Endometrial microvascular endothelial cells (primary cell): ENCODE data around the gene RNF2. TPM values are rescaled to one million over a fixed set of nuclear protein-coding genes. Genes with fewer than 3 reads are reported as not detected.
"Not testable (repeated sequence)": the region's sequence is repeated elsewhere in the genome, so short reads cannot be mapped to it uniquely, and the experiment has no call there.

Experiments
- in situ Hi-C: cut with HindIII; loops from 2 replicates; pipeline ENCODE4 v1.10.0; 2017; ENCODE audit warnings: low sequenced_read_pairs, low pct_unique_long_range_greater_than_20kb; ENCODE audit errors: inconsistent ontology term
- total RNA-seq: library from RNA; depleted of rRNA; stranded (reverse); fragments of >200 nt; gene quantifications from one replicate; pipeline ENCODE4 v1.2.3, GENCODE V29; 2015; ENCODE audit errors: inconsistent ontology term

Gene RNF2
- total RNA-seq, 1 donor from 2014 or later = 15.1 TPM

GRCh38 chr1:185045814-185046492, 595 bp downstream of the RNF2 start:
- in situ Hi-C loops = no loop called here

DNA sequence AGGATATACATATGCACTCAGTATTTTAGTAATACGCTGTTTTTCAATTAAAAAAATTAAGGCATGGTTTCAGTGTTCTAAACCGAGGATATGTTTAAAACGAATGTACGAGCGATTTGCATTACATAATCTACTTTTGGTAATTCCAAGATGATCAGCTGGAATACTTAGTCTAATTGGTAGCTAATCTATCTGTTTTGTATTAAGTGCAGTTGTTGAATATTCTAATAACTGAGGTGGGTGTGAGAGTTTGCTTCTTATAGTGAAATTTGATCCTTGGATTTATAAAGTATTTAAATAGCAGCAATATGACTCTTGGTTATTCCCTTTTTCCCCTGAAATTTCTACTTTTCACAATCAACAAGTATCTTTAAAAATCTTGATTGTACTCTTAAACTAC, 1.3 kb downstream of the RNF2 start:
- in situ Hi-C loops = no loop called here

- in situ Hi-C loops = no loop called here
Observed at GRCh38 chr1:185049670-185050069, 4.3 kb downstream of the RNF2 start.

DNA sequence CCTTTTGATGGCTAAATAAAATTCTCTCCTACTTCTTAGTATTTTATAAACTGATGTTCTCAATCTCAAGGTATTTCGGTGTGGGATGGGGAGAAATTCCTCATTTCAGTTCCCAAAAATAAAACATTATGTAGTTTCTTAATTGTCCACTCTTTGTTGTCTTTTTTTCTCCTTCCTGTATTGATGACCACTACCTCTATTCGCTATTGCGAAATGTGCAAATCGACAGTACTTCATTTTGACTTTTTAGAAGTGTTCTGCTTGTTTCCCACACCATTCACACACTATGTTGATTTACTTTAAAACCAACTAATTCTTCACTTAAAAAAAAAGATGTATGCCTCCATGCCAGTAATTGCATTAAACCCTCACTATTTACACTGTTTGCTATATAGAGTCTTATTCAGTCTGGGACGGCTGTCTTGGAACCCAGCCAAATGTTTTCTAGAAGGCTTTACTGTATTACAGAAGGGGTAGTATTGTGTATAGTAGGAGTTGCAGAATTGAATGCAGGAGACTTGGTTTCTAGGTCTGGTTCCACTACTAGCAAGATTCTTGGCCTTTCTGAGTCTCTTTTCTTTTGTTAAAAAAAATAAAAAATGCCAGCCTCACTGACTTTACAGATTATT, 5.6 kb downstream of the RNF2 start:
- in situ Hi-C loops = no loop called here

- in situ Hi-C loops = no loop called here
Observed at GRCh38 chr1:185053204-185053603, 7.8 kb downstream of the RNF2 start.

- in situ Hi-C loops = no loop called here
Observed at GRCh38 chr1:185054365-185055060, 9.2 kb downstream of the RNF2 start.

GRCh38 chr1:185058110-185058509, 12.8 kb downstream of the RNF2 start:
- in situ Hi-C loops = no loop called here

GRCh38 chr1:185058876-185059275, 13.5 kb downstream of the RNF2 start:
- in situ Hi-C loops = no loop called here

DNA sequence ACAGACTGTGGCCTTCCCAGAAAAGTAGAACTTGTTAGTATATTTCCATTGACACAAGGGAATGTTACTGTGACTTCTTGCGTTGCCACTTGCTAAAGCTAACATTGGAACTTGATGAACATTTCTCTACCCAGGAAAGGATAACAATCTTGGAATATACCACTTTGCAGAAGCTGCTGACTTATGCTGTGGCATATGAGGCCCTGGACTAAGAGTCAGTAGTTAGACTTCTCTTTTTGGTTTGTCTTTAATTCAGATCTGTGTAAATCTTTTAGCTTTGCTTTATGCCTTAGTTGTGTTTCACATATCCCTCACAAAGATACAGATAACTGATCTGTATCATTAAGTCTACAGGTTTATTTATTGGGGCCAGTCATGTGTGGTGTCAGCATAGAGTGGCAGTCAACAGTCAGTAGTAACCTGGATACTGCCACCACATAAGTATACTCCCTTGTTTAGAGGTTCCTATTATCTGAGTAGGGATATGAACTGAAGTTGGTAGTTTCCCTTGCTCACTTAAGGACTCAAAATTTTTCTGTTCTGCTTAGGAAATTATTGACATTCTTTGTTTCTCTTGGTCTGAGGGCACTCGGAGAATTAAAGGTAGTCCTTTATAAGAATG, 14.7 kb downstream of the RNF2 start:
- in situ Hi-C loops = no loop called here

DNA sequence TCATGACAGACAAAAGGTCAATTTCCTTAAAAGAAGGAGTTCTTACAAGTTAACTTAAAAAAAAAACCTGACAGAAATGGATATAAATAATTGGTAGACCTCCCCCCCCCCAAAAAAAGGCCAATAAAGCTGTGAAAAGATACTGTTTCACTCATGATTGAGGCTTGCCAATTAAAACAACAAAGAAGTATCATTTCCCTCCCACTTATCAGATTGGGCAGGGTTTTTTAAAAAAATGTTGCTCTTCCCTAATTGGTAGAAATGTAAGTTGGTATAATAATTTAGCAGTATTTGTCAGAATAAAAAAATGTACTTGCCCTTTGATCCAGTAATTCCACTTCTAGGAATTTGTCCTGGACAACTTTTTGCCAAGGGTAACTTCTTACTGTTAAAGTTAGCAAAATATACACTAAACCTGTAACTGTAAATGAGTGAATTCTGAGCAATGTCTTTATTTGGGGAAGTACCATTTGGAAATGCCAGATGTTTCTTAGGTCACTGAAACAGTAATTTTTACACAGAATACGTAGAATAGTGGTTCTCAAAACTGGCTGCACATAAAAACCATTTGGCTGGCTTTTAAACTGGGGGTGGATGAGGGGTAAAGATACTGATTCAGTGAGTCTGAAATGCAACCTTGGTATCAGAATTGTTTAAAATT, 17.5 kb downstream of the RNF2 start:
- in situ Hi-C loops = no loop called here

DNA sequence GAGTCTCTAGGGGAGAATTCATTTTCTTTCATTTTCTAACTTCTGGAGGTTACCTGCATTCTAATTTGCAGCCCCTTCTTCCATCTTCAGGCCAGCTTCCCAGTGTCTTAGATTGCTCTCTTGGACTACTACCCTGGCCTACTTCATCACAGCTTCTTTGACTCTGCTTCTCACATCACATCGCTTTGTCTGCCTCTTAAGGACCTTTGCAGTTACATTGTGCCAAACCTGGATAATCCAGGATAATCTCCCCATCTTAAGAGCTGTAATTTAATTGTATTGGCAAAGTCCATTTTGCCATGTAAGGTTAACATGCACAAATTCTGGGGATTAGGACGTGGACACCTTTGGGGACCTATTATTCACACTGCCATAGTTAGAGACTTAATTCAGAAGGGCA, 18.4 kb downstream of the RNF2 start:
- in situ Hi-C loops = no loop called here

DNA sequence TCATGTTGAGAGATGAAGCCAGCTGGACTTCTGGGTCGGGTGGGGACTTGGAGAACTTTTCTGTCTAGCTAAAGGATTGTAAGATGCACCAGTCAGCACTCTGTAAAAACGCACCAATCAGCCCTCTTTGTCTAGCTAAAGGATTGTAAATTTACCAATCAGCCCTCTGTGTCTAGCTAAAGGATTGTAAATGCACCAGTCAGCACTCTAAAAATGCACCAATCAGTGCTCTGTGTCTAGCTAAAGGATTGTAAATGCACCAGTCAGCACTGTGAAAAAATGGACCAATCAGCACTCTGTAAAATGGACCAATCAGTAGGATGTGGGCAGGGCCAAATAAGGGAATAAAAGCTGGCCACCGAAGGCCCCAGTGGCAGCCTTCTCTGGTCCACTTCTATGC, 19.6 kb downstream of the RNF2 start:
- in situ Hi-C loops = not testable (repeated sequence)

DNA sequence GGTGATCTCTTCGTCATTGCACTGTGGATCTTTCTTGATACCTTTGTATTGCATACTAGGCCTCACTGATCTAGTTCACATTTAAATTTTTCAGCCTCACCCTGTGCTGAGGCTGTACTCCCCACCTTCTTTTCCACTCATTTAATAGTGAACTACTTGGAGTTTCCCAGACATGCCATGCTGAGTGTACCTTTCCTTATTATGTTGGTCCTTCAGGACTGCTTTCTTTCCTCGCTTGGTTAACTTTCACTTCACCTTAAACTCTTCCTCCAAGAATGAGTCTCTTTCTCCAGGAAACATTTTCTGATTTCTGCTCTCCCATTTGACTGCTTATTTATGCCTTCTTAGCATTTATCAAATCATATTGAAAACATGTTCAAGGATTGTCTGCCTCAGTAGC, 20.8 kb downstream of the RNF2 start:
- in situ Hi-C loops = no loop called here

DNA sequence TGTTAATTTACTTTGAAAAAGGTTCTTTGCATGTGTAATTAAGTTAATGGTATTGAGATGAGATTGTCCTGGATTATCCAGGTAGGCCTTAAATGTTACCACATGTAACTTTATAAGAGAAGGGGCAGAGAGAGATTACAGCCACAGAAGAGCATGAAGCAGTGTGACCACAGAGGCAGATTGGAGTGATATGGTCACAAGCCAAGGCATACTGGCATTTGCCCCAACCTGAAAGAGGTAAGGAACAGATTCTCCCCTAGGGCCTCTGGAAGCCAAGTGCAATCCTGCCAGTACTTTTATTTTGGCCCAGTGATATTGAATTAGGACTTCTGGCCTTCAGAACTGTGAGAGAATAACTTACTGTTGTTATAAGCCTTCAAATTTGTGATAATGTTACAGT, 23.0 kb downstream of the RNF2 start:
- in situ Hi-C loops = no loop called here

DNA sequence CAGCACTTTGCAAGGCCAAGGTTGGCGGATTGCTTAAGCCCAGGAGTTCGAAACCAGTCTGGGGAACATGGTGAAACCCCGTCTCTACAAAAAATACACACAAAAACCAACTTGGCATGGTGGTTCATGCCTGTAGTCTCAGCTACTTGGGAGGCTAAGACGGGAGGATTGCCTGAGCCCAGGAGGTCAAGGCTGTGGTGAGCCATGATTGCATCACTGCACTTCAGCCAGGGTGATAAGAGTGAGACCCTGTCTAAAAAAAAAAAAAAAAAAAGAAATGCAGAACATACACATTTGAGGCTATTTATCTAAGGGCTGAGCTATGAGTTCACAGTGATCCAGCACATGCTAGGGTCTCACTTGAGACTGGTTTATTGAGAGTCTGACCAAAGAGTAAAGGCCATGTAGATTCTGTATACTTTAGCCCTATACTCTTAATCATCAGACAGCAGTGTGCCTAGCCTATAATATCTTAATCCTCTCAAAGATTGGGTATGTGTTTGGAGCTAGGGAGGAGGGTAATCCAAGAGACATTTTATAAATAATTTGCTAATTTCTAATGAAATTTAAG, 23.9 kb downstream of the RNF2 start:
- in situ Hi-C loops = no loop called here

- in situ Hi-C loops = no loop called here
Observed at GRCh38 chr1:185070051-185070450, 24.7 kb downstream of the RNF2 start.

DNA sequence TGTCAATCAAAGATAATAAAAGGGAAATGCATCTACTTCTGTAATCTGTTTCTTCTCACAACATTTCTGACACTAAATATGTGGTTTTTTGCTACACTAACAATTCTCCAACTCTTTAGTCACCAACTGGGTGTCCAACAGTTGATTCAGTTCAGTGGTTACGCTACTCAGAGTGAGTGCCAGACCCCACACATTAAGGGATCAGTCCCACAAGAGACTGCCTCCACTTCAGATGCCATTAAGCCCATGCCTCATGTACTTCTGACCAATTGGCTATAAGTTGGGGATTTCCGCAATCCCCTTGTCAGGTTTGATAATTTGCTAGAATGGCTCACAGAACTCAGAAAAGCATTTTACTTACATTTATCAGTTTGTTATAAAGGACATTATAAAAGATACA, 28.4 kb downstream of the RNF2 start:
- in situ Hi-C loops = no loop called here

DNA sequence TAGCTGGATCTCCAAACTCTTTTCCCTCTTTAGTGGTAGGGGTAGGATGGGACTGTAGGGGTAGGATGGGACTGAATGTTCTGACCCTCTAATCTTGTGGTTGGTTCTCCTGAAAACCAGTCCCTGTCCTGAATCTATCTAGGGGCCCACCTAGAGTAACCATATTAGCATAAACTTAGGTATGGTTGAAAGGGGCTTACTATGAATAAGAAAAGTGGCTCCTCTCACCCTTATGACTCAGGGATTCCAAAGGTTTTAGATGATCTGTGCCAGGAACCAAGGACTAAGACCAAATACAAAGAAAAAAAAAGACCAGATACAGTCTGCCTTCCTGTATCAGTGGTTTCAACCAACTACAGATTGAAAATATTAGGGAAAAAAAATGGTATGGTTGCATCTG, 28.9 kb downstream of the RNF2 start:
- in situ Hi-C loops = no loop called here

- in situ Hi-C loops = no loop called here
Observed at GRCh38 chr1:185075476-185075875, 30.1 kb downstream of the RNF2 start.
